CD14-positive monocyte (primary cell): ENCODE measurements around the gene C1orf105. TPM values are rescaled to one million over a fixed set of nuclear protein-coding genes. Genes with fewer than 3 reads are reported as not detected.

ENCODE experiments used
- DNase-seq, 3 donors: peaks; one replicate each; pipeline ENCODE4 v3.0.0-alpha.2; 2011 to 2022
- H2AFZ ChIP-seq: 2 replicates; pipeline ENCODE4 v1.6.0; 2012; ENCODE audit warnings: mild to moderate bottlenecking, low read depth, low read length, inconsistent platforms; ENCODE audit not compliant: insufficient read depth, poor library complexity, severe bottlenecking
- H3K27ac ChIP-seq, 2 donors: 1 replicate in 1 of 2; 2 replicates in 1 of 2; pipeline ENCODE4 v1.5.1; 2012 to 2013; ENCODE audit warnings: low read length in 2 of 2, control low read depth in 1 of 2, inconsistent platforms in 1 of 2, low read depth in 1 of 2, mild to moderate bottlenecking in 1 of 2
- H3K27me3 ChIP-seq, 2 donors: one replicate each; pipeline versions ENCODE4 v1.6.0 to v1.6.1; 2011 to 2013; ENCODE audit warnings: low read length in 2 of 2; ENCODE audit not compliant: control insufficient read depth in 2 of 2, insufficient read depth in 2 of 2
- H3K36me3 ChIP-seq, 2 donors: replicated peaks in 1 of 2; 1 replicate in 1 of 2; 2 replicates in 1 of 2; pipeline versions ENCODE4 v1.5.1 to v1.6.1; 2012 to 2013; ENCODE audit warnings: low read length in 2 of 2, control low read depth in 1 of 2, inconsistent platforms in 1 of 2, mild to moderate bottlenecking in 1 of 2; ENCODE audit not compliant: insufficient read depth in 2 of 2, control insufficient read depth in 1 of 2
- H3K4me1 ChIP-seq, 2 donors: 1 replicate in 1 of 2; 2 replicates in 1 of 2; pipeline versions ENCODE4 v1.5.1 to v1.6.1; 2012 to 2013; ENCODE audit warnings: low read length in 2 of 2, control low read depth in 1 of 2, inconsistent platforms in 1 of 2, mild to moderate bottlenecking in 1 of 2, moderate library complexity in 1 of 2; ENCODE audit not compliant: insufficient read depth in 2 of 2, control insufficient read depth in 1 of 2
- H3K4me2 ChIP-seq: replicated peaks from 2 replicates; pipeline ENCODE3; 2012; ENCODE audit warnings: low read length, moderate library complexity, mild to moderate bottlenecking; ENCODE audit not compliant: poor library complexity, severe bottlenecking; ENCODE audit errors: extremely low read depth
- H3K4me3 ChIP-seq, 3 experiments: fragments of 200-600 bp in 1 of 3; sonication (generic) in 1 of 3; replicated peaks in 1 of 3; 1 replicate in 2 of 3; 2 replicates in 1 of 3; pipeline ENCODE4 v1.5.1; 2011 to 2013; ENCODE audit warnings: low read length in 3 of 3, mild to moderate bottlenecking in 3 of 3, control low read depth in 2 of 3, low read depth in 2 of 3, inconsistent platforms in 1 of 3, moderate library complexity in 1 of 3
- H3K79me2 ChIP-seq: 2 replicates; pipeline ENCODE4 v1.6.0; 2012; ENCODE audit warnings: mild to moderate bottlenecking, control low read depth, inconsistent platforms, low read length, moderate library complexity; ENCODE audit not compliant: insufficient read depth
- H3K9ac ChIP-seq: 2 replicates; pipeline ENCODE4 v1.6.0; 2017; ENCODE audit warnings: low read length, mild to moderate bottlenecking; ENCODE audit not compliant: insufficient read depth, poor library complexity, severe bottlenecking
- H3K9me3 ChIP-seq, 2 donors: replicated peaks in 1 of 2; 1 replicate in 1 of 2; 2 replicates in 1 of 2; pipeline versions ENCODE4 v1.5.1 to v1.6.1; 2012 to 2013; ENCODE audit warnings: low read length in 2 of 2, control low read depth in 1 of 2; ENCODE audit not compliant: control insufficient read depth in 1 of 2, insufficient read depth in 1 of 2
- H4K20me1 ChIP-seq: 2 replicates; pipeline ENCODE4 v1.6.0; 2012; ENCODE audit warnings: mild to moderate bottlenecking, low read length, control low read depth, moderate library complexity; ENCODE audit not compliant: insufficient read depth
- H3K27ac Mint-ChIP-seq, 7 donors: one replicate each; pipeline ENCODE4 v1.8.0; 2020; ENCODE audit warnings: mild to moderate bottlenecking in 7 of 7, mixed read lengths in 7 of 7, moderate library complexity in 6 of 7, inconsistent platforms in 2 of 7
- H3K27me3 Mint-ChIP-seq, 3 donors: one replicate each; pipeline ENCODE4 v1.8.0; 2021 to 2022; ENCODE audit warnings: low read depth in 3 of 3, mild to moderate bottlenecking in 3 of 3, mixed read lengths in 3 of 3, moderate library complexity in 3 of 3, inconsistent platforms in 1 of 3
- H3K36me3 Mint-ChIP-seq, 2 donors: one replicate each; pipeline ENCODE4 v1.8.0; 2020; ENCODE audit warnings: mixed read lengths in 2 of 2, inconsistent platforms in 1 of 2, mild to moderate bottlenecking in 1 of 2
- H3K4me1 Mint-ChIP-seq: one replicate; pipeline ENCODE4 v1.8.0; 2020; ENCODE audit warnings: mild to moderate bottlenecking, mixed read lengths
- H3K4me3 Mint-ChIP-seq, 2 donors: one replicate each; pipeline ENCODE4 v1.8.0; 2020; ENCODE audit warnings: mild to moderate bottlenecking in 2 of 2, mixed read lengths in 2 of 2, moderate library complexity in 1 of 2
- H3K9me3 Mint-ChIP-seq, 7 donors: one replicate each; pipeline ENCODE4 v1.8.0; 2020 to 2022; ENCODE audit warnings: mixed read lengths in 7 of 7, mild to moderate bottlenecking in 6 of 7, moderate library complexity in 6 of 7, inconsistent platforms in 2 of 7
- CTCF ChIP-seq: fragments of 200-600 bp; IDR thresholded peaks from one replicate; pipeline ENCODE4 v1.8.0; 2022; ENCODE audit warnings: antibody characterized with exemption, mild to moderate bottlenecking
- WGBS: methylation state at CpG from one replicate; pipeline ENCODE4 v1.1.5; 2013; ENCODE audit warnings: missing lambda C conversion rate; ENCODE audit not compliant: insufficient coverage; 5-methylcytosine and 5-hydroxymethylcytosine counted together
- intact Hi-C, 2 donors: fragments of 100-400 bp; cut with micrococcal nuclease; formaldehyde crosslinking; loops; one replicate each; pipeline versions ENCODE4 v1.15.0 to v1.15.1; 2023
- polyA plus RNA-seq, 3 donors: library from polyadenylated mRNA; depleted of rRNA in 1 of 3; unstranded in 2 of 3; stranded (reverse) in 1 of 3; fragments of 300-500 nt in 2 of 3; fragments of >200 nt in 1 of 3; fragmentation: Illumina TruSeq in 2 of 3; gene quantifications; 1 replicate in 2 of 3; 2 replicates in 1 of 3; pipeline ENCODE4 v1.2.3, GENCODE V29; 2012 to 2021

C1orf105 gene
- polyA plus RNA-seq, 3 donors = not detected

- H3K9me3 Mint-ChIP-seq = peaks cover 0 to 9% (median 4%) of the 10 kb centered on the region in 7 donors
Measured at GRCh38 chr1:172513479-172513878, 93.0 kb downstream of the C1orf105 start.

GRCh38 chr1:172514108-172514507 lies 93.6 kb downstream of the C1orf105 start:
- Histone ChIP-seq H2AFZ (no peak overlapping the region), H3K36me3 (no peaks in the 10 kb centered on the region), H3K4me1 (peaks cover 31 to 43% of the 10 kb centered on the region in 2 donors), H3K27ac (no peak overlapping the region), H3K27me3 (no peaks in the 10 kb centered on the region), H4K20me1 (no peaks in the 10 kb centered on the region), H3K9me3 (no peaks in the 10 kb centered on the region), H3K4me2 (no peak overlapping the region), H3K79me2 (no peaks in the 10 kb centered on the region), H3K9ac (no peak overlapping the region), H3K4me3 (no peak overlapping the region)
- DNase-seq = no peak
- Mint-ChIP-seq H3K4me1 (peaks cover 39% of the 10 kb centered on the region), H3K9me3 (peaks cover 0 to 9% (median 4%) of the 10 kb centered on the region in 7 donors), H3K27me3 (peaks cover 0 to 2% (median 0%) of the 10 kb centered on the region in 3 donors), H3K27ac (no peak overlapping the region), H3K4me3 (no peak overlapping the region), H3K36me3 (no peaks in the 10 kb centered on the region)
- 100% methylated on average over 1 of the region's 3 CpGs for WGBS
- intact Hi-C loops = no loop called here
- TF ChIP-seq CTCF = no peak

More at GRCh38 chr1:172513479-172513878, 93.0 kb downstream of the C1orf105 start:
- Histone ChIP-seq H3K9ac (no peak overlapping the region), H3K27ac (no peak overlapping the region), H3K27me3 (no peaks in the 10 kb centered on the region), H2AFZ (no peak overlapping the region), H3K9me3 (no peaks in the 10 kb centered on the region), H3K4me2 (no peak overlapping the region), H3K36me3 (no peaks in the 10 kb centered on the region), H3K79me2 (no peaks in the 10 kb centered on the region), H3K4me1 (peaks cover 31 to 43% of the 10 kb centered on the region in 2 donors), H4K20me1 (no peaks in the 10 kb centered on the region), H3K4me3 (no peak overlapping the region)
- peaks cover 0 to 2% (median 0%) of the 10 kb centered on the region in 3 donors for H3K27me3 Mint-ChIP-seq
- H3K27ac Mint-ChIP-seq = no peak overlapping the region
- no peaks in the 10 kb centered on the region for H3K36me3 Mint-ChIP-seq
- H3K4me3 Mint-ChIP-seq = no peak overlapping the region
- H3K4me1 Mint-ChIP-seq = peaks cover 39% of the 10 kb centered on the region
- intact Hi-C loops = no loop called here
- no peak for DNase-seq
- no peak for TF ChIP-seq CTCF
